Activated CD4-positive, alpha-beta T cell treated with anti-CD3 and anti-CD28 coated beads, Interleukin-2, amount 10 ng/mL, durations not matched to agents 24 days and 14 days (primary cell): ENCODE data around the gene ZFYVE21. TPM values are rescaled to one million over a fixed set of nuclear protein-coding genes. Genes with fewer than 3 reads are reported as not detected.

ENCODE experiments used
- DNase-seq: peaks from one replicate; pipeline ENCODE4 v3.0.0; 2022
- H3K27ac Mint-ChIP-seq: one replicate; pipeline ENCODE4 v1.8.0; 2022; ENCODE audit warnings: mild to moderate bottlenecking, mixed read lengths
- H3K27me3 Mint-ChIP-seq: one replicate; pipeline ENCODE4 v1.8.0; 2022; ENCODE audit warnings: mixed read lengths
- H3K36me3 Mint-ChIP-seq: one replicate; pipeline ENCODE4 v1.8.0; 2022; ENCODE audit warnings: low read depth, mild to moderate bottlenecking, mixed read lengths
- H3K4me1 Mint-ChIP-seq: one replicate; pipeline ENCODE4 v1.8.0; 2021; ENCODE audit warnings: mixed read lengths
- H3K4me3 Mint-ChIP-seq: one replicate; pipeline ENCODE4 v1.8.0; 2022; ENCODE audit warnings: mild to moderate bottlenecking, moderate library complexity, mixed read lengths
- H3K9me3 Mint-ChIP-seq: one replicate; pipeline ENCODE4 v1.8.0; 2021; ENCODE audit warnings: mixed read lengths
- intact Hi-C: fragments of 100-400 bp; cut with micrococcal nuclease; formaldehyde crosslinking; loops from one replicate; pipeline ENCODE4 v1.15.1; 2023
- total RNA-seq: library from RNA; stranded (reverse); gene quantifications from 2 replicates; pipeline ENCODE4 v1.2.3, GENCODE V29; 2022

ZFYVE21 gene
- total RNA-seq, 1 donor from 2014 or later, result 23.9 TPM

- Mint-ChIP-seq H3K4me3 (no peak overlapping the region), H3K4me1 (no peaks in the 10 kb centered on the region), H3K9me3 (no peaks in the 10 kb centered on the region), H3K27ac (no peak overlapping the region), H3K27me3 (no peaks in the 10 kb centered on the region), H3K36me3 (peaks cover 5% of the 10 kb centered on the region)
- DNase-seq, result no peak
- intact Hi-C loops, result no loop called here
Observed at GRCh38 chr14:103737432-103738045, 21.9 kb downstream of the ZFYVE21 start.

GRCh38 chr14:103738166-103738565 is 22.6 kb downstream of the ZFYVE21 start:
- no peak for DNase-seq
- Mint-ChIP-seq H3K27ac (no peak overlapping the region), H3K4me1 (no peaks in the 10 kb centered on the region), H3K4me3 (no peak overlapping the region), H3K9me3 (no peaks in the 10 kb centered on the region), H3K27me3 (no peaks in the 10 kb centered on the region), H3K36me3 (peaks cover 3% of the 10 kb centered on the region)
- intact Hi-C loops, result no loop called here

- H3K27ac Mint-ChIP-seq, result no peak overlapping the region
- intact Hi-C loops, result no loop called here
- no peaks in the 10 kb centered on the region for H3K9me3 Mint-ChIP-seq
- no peak for DNase-seq
- H3K4me3 Mint-ChIP-seq, result no peak overlapping the region
- no peaks in the 10 kb centered on the region for H3K4me1 Mint-ChIP-seq
- H3K36me3 Mint-ChIP-seq, result no peaks in the 10 kb centered on the region
- H3K27me3 Mint-ChIP-seq, result no peaks in the 10 kb centered on the region
Observed at GRCh38 chr14:103738701-103739451, 23.3 kb downstream of the ZFYVE21 start.

- intact Hi-C loops, result no loop called here
- Mint-ChIP-seq H3K4me1 (no peaks in the 10 kb centered on the region), H3K9me3 (no peaks in the 10 kb centered on the region), H3K36me3 (no peaks in the 10 kb centered on the region), H3K27me3 (no peaks in the 10 kb centered on the region), H3K4me3 (no peak overlapping the region), H3K27ac (peak overlapping the region; percentile 8)
- DNase-seq, result no peak
Observed at GRCh38 chr14:103739466-103739792, 23.8 kb downstream of the ZFYVE21 start.

GRCh38 chr14:103739793-103740501 is 24.3 kb downstream of the ZFYVE21 start:
- no peak for DNase-seq
- no peaks in the 10 kb centered on the region for H3K9me3 Mint-ChIP-seq
- no peaks in the 10 kb centered on the region for H3K4me1 Mint-ChIP-seq
- intact Hi-C loops, result no loop called here
- H3K4me3 Mint-ChIP-seq, result no peak overlapping the region
- H3K27ac Mint-ChIP-seq, result peak overlapping the region; percentile 8
- H3K27me3 Mint-ChIP-seq, result no peaks in the 10 kb centered on the region
- no peaks in the 10 kb centered on the region for H3K36me3 Mint-ChIP-seq

GRCh38 chr14:103740991-103741689 is 25.5 kb downstream of the ZFYVE21 start:
- intact Hi-C loops, result no loop called here
- no peak overlapping the region for H3K27ac Mint-ChIP-seq
- no peak overlapping the region for H3K4me3 Mint-ChIP-seq

GRCh38 chr14:103741876-103742275 is 26.3 kb downstream of the ZFYVE21 start:
- DNase-seq, result no peak
- Mint-ChIP-seq H3K27me3 (no peaks in the 10 kb centered on the region), H3K36me3 (no peaks in the 10 kb centered on the region), H3K4me3 (no peak overlapping the region), H3K4me1 (no peaks in the 10 kb centered on the region), H3K27ac (no peak overlapping the region), H3K9me3 (no peaks in the 10 kb centered on the region)
- intact Hi-C loops, result no loop called here

More at GRCh38 chr14:103740991-103741689, 25.5 kb downstream of the ZFYVE21 start:
- Mint-ChIP-seq H3K4me1 (no peaks in the 10 kb centered on the region), H3K36me3 (no peaks in the 10 kb centered on the region), H3K27me3 (no peaks in the 10 kb centered on the region), H3K9me3 (no peaks in the 10 kb centered on the region)
- no peak for DNase-seq

GRCh38 chr14:103742499-103743255 is 27.1 kb downstream of the ZFYVE21 start:
- Mint-ChIP-seq H3K27me3 (no peaks in the 10 kb centered on the region), H3K4me1 (no peaks in the 10 kb centered on the region), H3K36me3 (no peaks in the 10 kb centered on the region), H3K27ac (no peak overlapping the region), H3K9me3 (no peaks in the 10 kb centered on the region), H3K4me3 (no peak overlapping the region)
- intact Hi-C loops, result no loop called here
- DNase-seq, result no peak

GRCh38 chr14:103743691-103744090 is 28.1 kb downstream of the ZFYVE21 start:
- intact Hi-C loops, result no loop called here
- DNase-seq, result no peak
- peaks cover 6% of the 10 kb centered on the region for H3K4me1 Mint-ChIP-seq
- no peaks in the 10 kb centered on the region for H3K27me3 Mint-ChIP-seq
- H3K36me3 Mint-ChIP-seq, result no peaks in the 10 kb centered on the region
- H3K4me3 Mint-ChIP-seq, result no peak overlapping the region
- H3K27ac Mint-ChIP-seq, result no peak overlapping the region
- no peaks in the 10 kb centered on the region for H3K9me3 Mint-ChIP-seq

- H3K9me3 Mint-ChIP-seq, result no peaks in the 10 kb centered on the region
- no peak overlapping the region for H3K27ac Mint-ChIP-seq
- no peak for DNase-seq
- H3K4me3 Mint-ChIP-seq, result no peak overlapping the region
- H3K4me1 Mint-ChIP-seq, result peaks cover 9% of the 10 kb centered on the region
- no peaks in the 10 kb centered on the region for H3K27me3 Mint-ChIP-seq
- peaks cover 3% of the 10 kb centered on the region for H3K36me3 Mint-ChIP-seq
- intact Hi-C loops, result no loop called here
Observed at GRCh38 chr14:103744621-103745395, 29.2 kb downstream of the ZFYVE21 start.

- Mint-ChIP-seq H3K4me3 (no peak overlapping the region), H3K4me1 (peaks cover 9% of the 10 kb centered on the region), H3K27ac (no peak overlapping the region), H3K9me3 (no peaks in the 10 kb centered on the region), H3K27me3 (no peaks in the 10 kb centered on the region), H3K36me3 (peaks cover 3% of the 10 kb centered on the region)
- intact Hi-C loops, result no loop called here
- DNase-seq, result no peak
Observed at GRCh38 chr14:103745424-103745823, 29.8 kb downstream of the ZFYVE21 start.

GRCh38 chr14:103746701-103747100 is 31.1 kb downstream of the ZFYVE21 start:
- no peaks in the 10 kb centered on the region for H3K27me3 Mint-ChIP-seq
- H3K4me3 Mint-ChIP-seq, result no peak overlapping the region
- peaks cover 3% of the 10 kb centered on the region for H3K36me3 Mint-ChIP-seq
- no peak overlapping the region for H3K27ac Mint-ChIP-seq
- H3K9me3 Mint-ChIP-seq, result no peaks in the 10 kb centered on the region
- peaks cover 9% of the 10 kb centered on the region for H3K4me1 Mint-ChIP-seq
- no peak for DNase-seq
- intact Hi-C loops, result no loop called here

GRCh38 chr14:103748534-103748857 is 32.9 kb downstream of the ZFYVE21 start:
- H3K27ac Mint-ChIP-seq, result no peak overlapping the region
- no peak overlapping the region for H3K4me3 Mint-ChIP-seq
- no peaks in the 10 kb centered on the region for H3K9me3 Mint-ChIP-seq
- H3K36me3 Mint-ChIP-seq, result peaks cover 3% of the 10 kb centered on the region
- DNase-seq, result peak; percentile 82
- peaks cover 9% of the 10 kb centered on the region for H3K4me1 Mint-ChIP-seq
- intact Hi-C loops, result no loop called here
- no peaks in the 10 kb centered on the region for H3K27me3 Mint-ChIP-seq
